Measurements from ENCODE around the gene TMEM154.

GRCh38 chr4:152628128-152628527, 51.7 kb downstream of the TMEM154 start:
- no peak for TF ChIP-seq CTCF (IDR thresholded peaks at IDR 0.05)
- no peak for TF ChIP-seq EP300 (IDR thresholded peaks at IDR 0.05)
- TF ChIP-seq POLR2AphosphoS5 (IDR thresholded peaks at IDR 0.05), result no peak

Data from sigmoid colon (tissue), 4 donors.